Measurements from ENCODE around the gene GRIA1.

DNA sequence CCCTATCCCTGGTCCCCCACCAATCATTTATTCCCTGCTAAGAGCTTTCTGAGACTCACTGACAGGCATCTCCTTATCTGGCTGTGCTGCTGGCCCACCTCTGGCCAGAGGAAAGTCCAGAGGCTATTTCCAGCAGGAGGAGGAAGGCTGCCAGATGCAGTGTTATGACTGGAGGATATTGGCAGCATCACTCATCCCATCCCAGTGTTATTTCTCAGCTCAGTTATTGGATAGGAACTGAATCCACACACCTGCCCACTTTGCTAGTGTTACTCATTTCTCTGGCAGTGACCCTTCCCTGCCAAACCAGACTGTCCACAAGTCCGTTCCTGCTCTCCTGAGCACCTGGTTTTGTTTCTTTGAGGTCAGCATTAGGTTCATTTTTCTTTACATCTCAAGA lies 228.2 kb downstream of the GRIA1 start:
- TF ChIP-seq POLR2AphosphoS5 (IDR thresholded peaks at IDR 0.05; ENCODE audit: low read depth, low read length), result no peak
- TF ChIP-seq, protein P1, sequence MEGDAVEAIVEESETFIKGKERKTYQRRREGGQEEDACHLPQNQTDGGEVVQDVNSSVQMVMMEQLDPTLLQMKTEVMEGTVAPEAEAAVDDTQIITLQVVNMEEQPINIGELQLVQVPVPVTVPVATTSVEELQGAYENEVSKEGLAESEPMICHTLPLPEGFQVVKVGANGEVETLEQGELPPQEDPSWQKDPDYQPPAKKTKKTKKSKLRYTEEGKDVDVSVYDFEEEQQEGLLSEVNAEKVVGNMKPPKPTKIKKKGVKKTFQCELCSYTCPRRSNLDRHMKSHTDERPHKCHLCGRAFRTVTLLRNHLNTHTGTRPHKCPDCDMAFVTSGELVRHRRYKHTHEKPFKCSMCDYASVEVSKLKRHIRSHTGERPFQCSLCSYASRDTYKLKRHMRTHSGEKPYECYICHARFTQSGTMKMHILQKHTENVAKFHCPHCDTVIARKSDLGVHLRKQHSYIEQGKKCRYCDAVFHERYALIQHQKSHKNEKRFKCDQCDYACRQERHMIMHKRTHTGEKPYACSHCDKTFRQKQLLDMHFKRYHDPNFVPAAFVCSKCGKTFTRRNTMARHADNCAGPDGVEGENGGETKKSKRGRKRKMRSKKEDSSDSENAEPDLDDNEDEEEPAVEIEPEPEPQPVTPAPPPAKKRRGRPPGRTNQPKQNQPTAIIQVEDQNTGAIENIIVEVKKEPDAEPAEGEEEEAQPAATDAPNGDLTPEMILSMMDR (IDR thresholded peaks at IDR 0.05), result no peak
